ENCODE data around the gene HCRTR1.

DNA sequence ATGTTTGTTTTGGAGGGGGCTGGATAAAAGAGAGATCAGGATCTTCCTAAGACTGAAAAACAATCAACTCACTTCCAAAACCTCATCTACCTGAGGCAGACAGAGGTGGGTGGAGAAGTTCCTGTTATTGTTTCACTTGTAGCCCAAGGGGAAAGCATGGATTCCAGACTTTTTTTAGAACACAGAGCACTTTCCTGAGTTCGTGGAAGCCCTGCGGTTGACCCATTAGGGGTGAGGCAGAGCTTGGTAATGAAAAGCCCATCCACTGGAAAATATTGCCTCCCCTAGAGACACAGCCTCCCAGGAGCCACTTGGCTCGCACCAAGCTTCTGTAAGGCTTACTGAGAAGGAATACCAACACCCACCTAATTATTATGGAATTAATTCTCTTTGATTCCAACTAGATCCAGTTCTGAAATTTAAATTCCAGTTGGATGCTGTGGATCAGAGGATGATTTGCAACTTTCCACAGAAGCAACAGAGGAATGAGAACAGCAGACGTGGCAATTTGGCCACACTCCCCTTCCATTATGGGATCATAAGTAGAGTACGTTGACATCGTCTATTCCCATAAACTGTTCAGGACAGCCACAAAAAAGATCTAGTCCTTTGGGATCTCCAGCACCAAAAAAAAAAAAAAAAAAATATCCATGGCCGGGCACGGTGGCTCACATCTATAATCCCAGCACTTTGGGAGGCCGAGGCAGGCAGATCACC lies 31.3 kb downstream of the HCRTR1 start:
- TF ChIP-seq, protein P1, sequence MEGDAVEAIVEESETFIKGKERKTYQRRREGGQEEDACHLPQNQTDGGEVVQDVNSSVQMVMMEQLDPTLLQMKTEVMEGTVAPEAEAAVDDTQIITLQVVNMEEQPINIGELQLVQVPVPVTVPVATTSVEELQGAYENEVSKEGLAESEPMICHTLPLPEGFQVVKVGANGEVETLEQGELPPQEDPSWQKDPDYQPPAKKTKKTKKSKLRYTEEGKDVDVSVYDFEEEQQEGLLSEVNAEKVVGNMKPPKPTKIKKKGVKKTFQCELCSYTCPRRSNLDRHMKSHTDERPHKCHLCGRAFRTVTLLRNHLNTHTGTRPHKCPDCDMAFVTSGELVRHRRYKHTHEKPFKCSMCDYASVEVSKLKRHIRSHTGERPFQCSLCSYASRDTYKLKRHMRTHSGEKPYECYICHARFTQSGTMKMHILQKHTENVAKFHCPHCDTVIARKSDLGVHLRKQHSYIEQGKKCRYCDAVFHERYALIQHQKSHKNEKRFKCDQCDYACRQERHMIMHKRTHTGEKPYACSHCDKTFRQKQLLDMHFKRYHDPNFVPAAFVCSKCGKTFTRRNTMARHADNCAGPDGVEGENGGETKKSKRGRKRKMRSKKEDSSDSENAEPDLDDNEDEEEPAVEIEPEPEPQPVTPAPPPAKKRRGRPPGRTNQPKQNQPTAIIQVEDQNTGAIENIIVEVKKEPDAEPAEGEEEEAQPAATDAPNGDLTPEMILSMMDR (conservative IDR thresholded peaks at IDR 0.05; ENCODE audit: low read length): no peak
- no peak for TF ChIP-seq EZH2phosphoT487 (IDR thresholded peaks at IDR 0.05; ENCODE audit: borderline replicate concordance)
